Measurements from ENCODE around the gene LSM14A. TPM values are rescaled to one million over a fixed set of nuclear protein-coding genes. Genes with fewer than 3 reads are reported as not detected.

The LSM14A gene
- total and polyA plus RNA-seq, 9 of the 15 experiments (the other 6 are each of a cell fraction or from before 2014, with no cell fraction given): 19.5 to 150 (median 95.1) TPM

- ChIA-PET CTCF (ENCODE audit: low intra/inter-chr PET ratio) (no interaction called here), POLR2A (interaction anchor here (0.7 to 0.9 kb wide), 2 partner anchors 12 to 43 kb away, joined by 3 to 4 read pairs; no protein-coding TSS in a partner anchor)
- Histone ChIP-seq H3K79me2 (ENCODE audit: control insufficient read depth, insufficient read depth, low read length) (no peaks in the 10 kb centered on the region), H3K9me1 (ENCODE audit: control insufficient read depth, insufficient read depth, low read length) (no peaks in the 10 kb centered on the region), H3K4me2 (ENCODE audit: insufficient read depth, low read length) (no peak overlapping the region), H3K27me3 (ENCODE audit: control insufficient read depth in 2 of 2, insufficient read depth in 2 of 2, low read length in 2 of 2) (no peaks in the 10 kb centered on the region), H3K9ac (ENCODE audit: insufficient read depth in 1 of 2, low read depth in 2 of 2, low read length in 2 of 2) (no peak overlapping the region), H2AFZ (ENCODE audit: low read depth, low read length) (no peak overlapping the region), H3K36me3 (ENCODE audit: control insufficient read depth, insufficient read depth, low read length) (no peaks in the 10 kb centered on the region), H3K4me3 (no peak overlapping the region), H3K27ac (ENCODE audit: extremely low read depth, low read depth, low read length) (no peak overlapping the region), H3K4me1 (replicated peaks in 1 of 2; ENCODE audit: control insufficient read depth in 2 of 2, insufficient read depth in 2 of 2, low read length in 2 of 2) (peaks cover 5 to 12% of the 10 kb centered on the region in 2 experiments; a peak in 3 of 5 replicates), H4K20me1 (replicated peaks; ENCODE audit: control insufficient read depth, insufficient read depth, low read length) (no peaks in the 10 kb centered on the region; the same call in 1 of the 2 replicates), H3K9me3 (replicated peaks; ENCODE audit: control insufficient read depth, insufficient read depth, low read depth, low read length) (no peaks in the 10 kb centered on the region)
- no TSS peak for BruUV-seq (replicated peaks)
- ATAC-seq: no peak
- intact Hi-C loops (cut with micrococcal nuclease) (no loop called here), in situ Hi-C loops (cut with MboI) (no loop called here)
- WGBS (ENCODE audit: insufficient coverage, low coverage, missing lambda C conversion rate): 56% methylated on average over 3 of the region's 3 CpGs
- FAIRE-seq: no peak
- no peak for TF ChIP-seq MAFK (IDR thresholded peaks at IDR 0.05; ENCODE audit: low read length)
- TF ChIP-seq HINFP (tag; conservative IDR thresholded peaks at IDR 0.05; ENCODE audit: low read depth): no peak
- TF ChIP-seq NCOA2 (IDR thresholded peaks at IDR 0.05; ENCODE audit: partially characterized antibody in 2 of 2): no peak
- TF ChIP-seq ZNF23 (CRISPR knock-in tag; IDR thresholded peaks at IDR 0.05): no peak
- no peak for TF ChIP-seq ATF6 (CRISPR knock-in tag; IDR thresholded peaks at IDR 0.05)
- no peak for TF ChIP-seq HMG20B (CRISPR knock-in tag; IDR thresholded peaks at IDR 0.05)
- no peak for TF ChIP-seq ZFP30 (CRISPR knock-in tag; IDR thresholded peaks at IDR 0.05; ENCODE audit: borderline replicate concordance)
- no peak for TF ChIP-seq KLF10 (CRISPR knock-in tag; IDR thresholded peaks at IDR 0.05)
- TF ChIP-seq COPS2 (conservative IDR thresholded peaks at IDR 0.05): no peak
- TF ChIP-seq BRD4 (IDR thresholded peaks at IDR 0.05): no peak
- no peak for TF ChIP-seq ADNP (tag; IDR thresholded peaks at IDR 0.05)
- no peak for DNase-seq (ENCODE audit: extremely low read depth in 1 of 4, low spot score in 3 of 4)
Observed at GRCh38 chr19:34237283-34237682, 65.0 kb downstream of the LSM14A start.

Measured in K562 (cell line).